ENCODE data around the gene MYEOV. TPM values are rescaled to one million over a fixed set of nuclear protein-coding genes. Genes with fewer than 3 reads are reported as not detected.

The MYEOV gene
- total and polyA plus RNA-seq, 4 donors: 0.79 to 0.90 TPM; not detected in 2

- TF ChIP-seq, protein P1, sequence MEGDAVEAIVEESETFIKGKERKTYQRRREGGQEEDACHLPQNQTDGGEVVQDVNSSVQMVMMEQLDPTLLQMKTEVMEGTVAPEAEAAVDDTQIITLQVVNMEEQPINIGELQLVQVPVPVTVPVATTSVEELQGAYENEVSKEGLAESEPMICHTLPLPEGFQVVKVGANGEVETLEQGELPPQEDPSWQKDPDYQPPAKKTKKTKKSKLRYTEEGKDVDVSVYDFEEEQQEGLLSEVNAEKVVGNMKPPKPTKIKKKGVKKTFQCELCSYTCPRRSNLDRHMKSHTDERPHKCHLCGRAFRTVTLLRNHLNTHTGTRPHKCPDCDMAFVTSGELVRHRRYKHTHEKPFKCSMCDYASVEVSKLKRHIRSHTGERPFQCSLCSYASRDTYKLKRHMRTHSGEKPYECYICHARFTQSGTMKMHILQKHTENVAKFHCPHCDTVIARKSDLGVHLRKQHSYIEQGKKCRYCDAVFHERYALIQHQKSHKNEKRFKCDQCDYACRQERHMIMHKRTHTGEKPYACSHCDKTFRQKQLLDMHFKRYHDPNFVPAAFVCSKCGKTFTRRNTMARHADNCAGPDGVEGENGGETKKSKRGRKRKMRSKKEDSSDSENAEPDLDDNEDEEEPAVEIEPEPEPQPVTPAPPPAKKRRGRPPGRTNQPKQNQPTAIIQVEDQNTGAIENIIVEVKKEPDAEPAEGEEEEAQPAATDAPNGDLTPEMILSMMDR (IDR thresholded peaks at IDR 0.05; ENCODE audit: low read depth, low read length, missing input control): no peak
- no peak for TF ChIP-seq MAX (IDR thresholded peaks at IDR 0.05)
- TF ChIP-seq GABPA (IDR thresholded peaks at IDR 0.05 in 1 of 2, conservative IDR thresholded peaks at IDR 0.05 in 1 of 2): no peak
- no peak for TF ChIP-seq ATF3 (IDR thresholded peaks at IDR 0.05)
- no peak for TF ChIP-seq SP1 (IDR thresholded peaks at IDR 0.05)
Measured at GRCh38 chr11:69263736-69264052, 30.3 kb upstream of the MYEOV start (continued).

GRCh38 chr11:69264486-69264885 lies 29.5 kb upstream of the MYEOV start:
- Histone ChIP-seq H3K9me3 (ENCODE audit: control insufficient read depth in 4 of 4, low read length in 3 of 4) (no peaks in the 10 kb centered on the region), H3K4me1 (ENCODE audit: control insufficient read depth in 4 of 4, insufficient read depth in 4 of 4, low read length in 3 of 4) (no peaks in the 10 kb centered on the region), H3K27ac (ENCODE audit: low read depth in 1 of 2, low read length in 2 of 2) (no peak overlapping the region), H3K9ac (ENCODE audit: low read depth in 1 of 2, low read length in 2 of 2) (no peak overlapping the region), H3K4me3 (ENCODE audit: low read depth in 1 of 3, low read length in 3 of 3) (no peak overlapping the region), H3K27me3 (ENCODE audit: control insufficient read depth in 4 of 4, insufficient read depth in 4 of 4, low read length in 3 of 4) (no peaks in the 10 kb centered on the region), H3K36me3 (ENCODE audit: control insufficient read depth in 4 of 4, insufficient read depth in 3 of 4, low read depth in 1 of 4, low read length in 3 of 4) (no peaks in the 10 kb centered on the region)
- TF ChIP-seq HNF4A (conservative IDR thresholded peaks at IDR 0.05): no peak
- TF ChIP-seq ATF3 (IDR thresholded peaks at IDR 0.05): no peak
- TF ChIP-seq RAD21 (IDR thresholded peaks at IDR 0.05): no peak
- no peak for TF ChIP-seq FOXA1 (IDR thresholded peaks at IDR 0.05)
- TF ChIP-seq, protein P1 (IDR thresholded peaks at IDR 0.05; ENCODE audit: low read depth, low read length, missing input control): no peak
- no peak for TF ChIP-seq FOXA2 (IDR thresholded peaks at IDR 0.05)
- TF ChIP-seq ZBTB33 (IDR thresholded peaks at IDR 0.05): no peak
- no peak for TF ChIP-seq NR2F2 (IDR thresholded peaks at IDR 0.05)
- no peak for TF ChIP-seq MAX (IDR thresholded peaks at IDR 0.05)
- no peak for TF ChIP-seq GABPA (IDR thresholded peaks at IDR 0.05 in 1 of 2, conservative IDR thresholded peaks at IDR 0.05 in 1 of 2)
- no peak for TF ChIP-seq JUND (IDR thresholded peaks at IDR 0.05)
- no peak for TF ChIP-seq RXRA (IDR thresholded peaks at IDR 0.05)
- TF ChIP-seq YY1 (IDR thresholded peaks at IDR 0.05): no peak
- no peak for TF ChIP-seq SP1 (IDR thresholded peaks at IDR 0.05)
- no peak for TF ChIP-seq EGR1 (IDR thresholded peaks at IDR 0.05; ENCODE audit: low read depth in 2 of 2)
- TF ChIP-seq, protein P2, sequence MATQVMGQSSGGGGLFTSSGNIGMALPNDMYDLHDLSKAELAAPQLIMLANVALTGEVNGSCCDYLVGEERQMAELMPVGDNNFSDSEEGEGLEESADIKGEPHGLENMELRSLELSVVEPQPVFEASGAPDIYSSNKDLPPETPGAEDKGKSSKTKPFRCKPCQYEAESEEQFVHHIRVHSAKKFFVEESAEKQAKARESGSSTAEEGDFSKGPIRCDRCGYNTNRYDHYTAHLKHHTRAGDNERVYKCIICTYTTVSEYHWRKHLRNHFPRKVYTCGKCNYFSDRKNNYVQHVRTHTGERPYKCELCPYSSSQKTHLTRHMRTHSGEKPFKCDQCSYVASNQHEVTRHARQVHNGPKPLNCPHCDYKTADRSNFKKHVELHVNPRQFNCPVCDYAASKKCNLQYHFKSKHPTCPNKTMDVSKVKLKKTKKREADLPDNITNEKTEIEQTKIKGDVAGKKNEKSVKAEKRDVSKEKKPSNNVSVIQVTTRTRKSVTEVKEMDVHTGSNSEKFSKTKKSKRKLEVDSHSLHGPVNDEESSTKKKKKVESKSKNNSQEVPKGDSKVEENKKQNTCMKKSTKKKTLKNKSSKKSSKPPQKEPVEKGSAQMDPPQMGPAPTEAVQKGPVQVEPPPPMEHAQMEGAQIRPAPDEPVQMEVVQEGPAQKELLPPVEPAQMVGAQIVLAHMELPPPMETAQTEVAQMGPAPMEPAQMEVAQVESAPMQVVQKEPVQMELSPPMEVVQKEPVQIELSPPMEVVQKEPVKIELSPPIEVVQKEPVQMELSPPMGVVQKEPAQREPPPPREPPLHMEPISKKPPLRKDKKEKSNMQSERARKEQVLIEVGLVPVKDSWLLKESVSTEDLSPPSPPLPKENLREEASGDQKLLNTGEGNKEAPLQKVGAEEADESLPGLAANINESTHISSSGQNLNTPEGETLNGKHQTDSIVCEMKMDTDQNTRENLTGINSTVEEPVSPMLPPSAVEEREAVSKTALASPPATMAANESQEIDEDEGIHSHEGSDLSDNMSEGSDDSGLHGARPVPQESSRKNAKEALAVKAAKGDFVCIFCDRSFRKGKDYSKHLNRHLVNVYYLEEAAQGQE (IDR thresholded peaks at IDR 0.05): no peak
- TF ChIP-seq HNF4G (IDR thresholded peaks at IDR 0.05): no peak
- WGBS: 87% methylated on average over 4 of the region's 4 CpGs
- DNase-seq (ENCODE audit: low spot score): no peak
